Measurements from ENCODE around the gene C4BPA.

DNA sequence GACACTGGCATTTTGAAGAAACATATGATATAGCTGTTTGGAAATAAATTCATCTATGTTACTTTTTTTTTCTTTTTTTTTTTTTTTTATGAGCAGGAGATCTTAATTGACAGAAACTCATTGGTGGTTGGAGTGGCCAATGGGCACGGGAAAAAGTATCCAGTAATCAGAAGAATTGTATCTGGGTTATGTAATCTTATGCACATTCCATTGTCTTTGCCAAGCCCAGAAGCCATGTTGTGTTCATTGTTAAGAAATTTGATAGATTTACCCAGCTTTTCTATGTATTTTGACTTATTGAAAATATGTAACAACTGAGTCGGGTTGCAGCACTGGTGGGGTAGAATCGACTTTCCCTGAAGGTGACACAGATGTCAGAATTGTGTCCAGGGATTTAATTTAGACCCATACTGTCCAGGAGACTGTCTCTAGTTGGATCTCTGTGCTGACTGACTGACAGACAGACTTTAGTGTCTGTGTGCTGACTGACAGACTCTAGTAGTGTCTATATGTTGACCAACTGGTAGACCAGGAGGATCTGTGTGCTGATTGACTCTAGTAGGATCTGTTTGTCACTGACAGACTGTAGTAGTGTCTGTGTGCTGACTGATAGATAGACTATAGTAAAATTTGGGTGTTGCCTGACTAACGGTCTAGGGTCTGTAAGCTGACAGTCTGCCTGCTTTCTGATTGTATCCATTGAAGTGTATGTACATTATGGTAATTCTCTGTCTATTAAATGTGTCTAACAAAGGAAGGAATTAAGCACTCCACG lies 27.7 kb upstream of the C4BPA start:
- no peak for TF ChIP-seq GABPA (IDR thresholded peaks at IDR 0.05; ENCODE audit: low read depth)
- TF ChIP-seq NFXL1 (IDR thresholded peaks at IDR 0.05; ENCODE audit: borderline replicate concordance) = no peak
- TF ChIP-seq, protein P1, sequence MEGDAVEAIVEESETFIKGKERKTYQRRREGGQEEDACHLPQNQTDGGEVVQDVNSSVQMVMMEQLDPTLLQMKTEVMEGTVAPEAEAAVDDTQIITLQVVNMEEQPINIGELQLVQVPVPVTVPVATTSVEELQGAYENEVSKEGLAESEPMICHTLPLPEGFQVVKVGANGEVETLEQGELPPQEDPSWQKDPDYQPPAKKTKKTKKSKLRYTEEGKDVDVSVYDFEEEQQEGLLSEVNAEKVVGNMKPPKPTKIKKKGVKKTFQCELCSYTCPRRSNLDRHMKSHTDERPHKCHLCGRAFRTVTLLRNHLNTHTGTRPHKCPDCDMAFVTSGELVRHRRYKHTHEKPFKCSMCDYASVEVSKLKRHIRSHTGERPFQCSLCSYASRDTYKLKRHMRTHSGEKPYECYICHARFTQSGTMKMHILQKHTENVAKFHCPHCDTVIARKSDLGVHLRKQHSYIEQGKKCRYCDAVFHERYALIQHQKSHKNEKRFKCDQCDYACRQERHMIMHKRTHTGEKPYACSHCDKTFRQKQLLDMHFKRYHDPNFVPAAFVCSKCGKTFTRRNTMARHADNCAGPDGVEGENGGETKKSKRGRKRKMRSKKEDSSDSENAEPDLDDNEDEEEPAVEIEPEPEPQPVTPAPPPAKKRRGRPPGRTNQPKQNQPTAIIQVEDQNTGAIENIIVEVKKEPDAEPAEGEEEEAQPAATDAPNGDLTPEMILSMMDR (IDR thresholded peaks at IDR 0.05 in 2 of 3, conservative IDR thresholded peaks at IDR 0.05 in 1 of 3; ENCODE audit: control insufficient read depth in 2 of 3, extremely low read depth in 1 of 3, insufficient read depth in 1 of 3, low read depth in 3 of 3, low read length in 3 of 3) = no peak
- TF ChIP-seq NFIC (IDR thresholded peaks at IDR 0.05; ENCODE audit: low read depth, low read length) = no peak
